GM12878 (cell line): ENCODE measurements around the gene COL13A1. TPM values are rescaled to one million over a fixed set of nuclear protein-coding genes. Genes with fewer than 3 reads are reported as not detected.

Source experiments
- ATAC-seq: fragments of 200-7000 bp; cut with Tn5 transposase; 3 replicates; pipeline ENCODE4 v1.9.1; 2020; ENCODE audit warnings: mild to moderate bottlenecking, moderate library complexity
- BruUV-seq: library from RNA; stranded (reverse); fragments of 400-500 nt; replicated peaks from 2 replicates; lab custom pipeline; 2021; lab: Mats Ljungman, UMichigan
- CTCF ChIA-PET: fragments of 300-600 bp; sonication (Branson Sonifier 250); formaldehyde crosslinking; extraction: SDS; loops from one replicate; lab custom pipeline; 2021; ENCODE audit warnings: inconsistent platforms; lab: Yijun Ruan, JAX
- POLR2A ChIA-PET: fragments of 350-600 bp; formaldehyde crosslinking; extraction: SDS; loops from one replicate; lab custom pipeline; 2021; ENCODE audit warnings: inconsistent platforms; lab: Charles Lee
- RAD21 ChIA-PET: fragments of 300-600 bp; sonication (Branson Sonifier 250); formaldehyde crosslinking; loops from one replicate; lab custom pipeline; 2023; ENCODE audit warnings: antibody characterized with exemption; ENCODE audit not compliant: unreplicated experiment; lab: Charles Lee
- SMC1A ChIA-PET: fragments of 300-600 bp; sonication (Branson Sonifier 250); formaldehyde crosslinking; loops from one replicate; lab custom pipeline; 2023; ENCODE audit not compliant: unreplicated experiment, uncharacterized antibody; lab: Charles Lee
- DNase-seq: peaks from one replicate; pipeline ENCODE4 v3.0.0-alpha.2; 2011; ENCODE audit warnings: low read depth, low spot score
- FAIRE-seq: peaks from 3 replicates; lab custom pipeline; 2011; peaks lifted over from hg19 to GRCh38; lab: Jason Lieb, UNC
- H2AFZ ChIP-seq: 2 replicates; pipeline ENCODE4 v1.6.0; 2011; ENCODE audit warnings: low read depth, low read length, control low read depth; ENCODE audit not compliant: control insufficient read depth
- H3K27ac ChIP-seq: 2 replicates; pipeline ENCODE4 v1.5.1; 2011; ENCODE audit warnings: control low read depth; ENCODE audit not compliant: control insufficient read depth, insufficient read depth
- H3K27me3 ChIP-seq, 2 experiments: replicated peaks in 1 of 2; 2 replicates each; pipeline versions ENCODE4 v1.6.0 to v1.6.1; 2011; ENCODE audit warnings: low read length in 1 of 2; ENCODE audit not compliant: control insufficient read depth in 2 of 2, insufficient read depth in 2 of 2
- H3K36me3 ChIP-seq, 2 experiments: 2 replicates each; pipeline ENCODE4 v1.5.1; 2011; ENCODE audit warnings: low read length in 1 of 2; ENCODE audit not compliant: control insufficient read depth in 2 of 2, insufficient read depth in 2 of 2
- H3K4me1 ChIP-seq: 2 replicates; pipeline ENCODE4 v1.6.1; 2011; ENCODE audit warnings: mild to moderate bottlenecking, low read length, moderate library complexity, mixed read lengths; ENCODE audit not compliant: control insufficient read depth, insufficient read depth
- H3K4me2 ChIP-seq: 2 replicates; pipeline ENCODE4 v1.6.0; 2011; ENCODE audit warnings: control low read depth; ENCODE audit not compliant: control insufficient read depth, insufficient read depth
- H3K4me3 ChIP-seq: fragments of 200-600 bp; sonication (generic); 2 replicates; pipeline ENCODE4 v1.5.1; 2016
- H3K79me2 ChIP-seq: 2 replicates; pipeline ENCODE4 v1.6.0; 2011; ENCODE audit warnings: low read length; ENCODE audit not compliant: control insufficient read depth, insufficient read depth
- H3K9ac ChIP-seq: 2 replicates; pipeline ENCODE4 v1.8.0; 2011; ENCODE audit warnings: low read length, control low read depth, mixed read lengths; ENCODE audit not compliant: control insufficient read depth, insufficient read depth
- H3K9me3 ChIP-seq: replicated peaks from 3 replicates; pipeline ENCODE4 v1.5.1; 2011; ENCODE audit warnings: mild to moderate bottlenecking, low read length; ENCODE audit not compliant: control insufficient read depth, insufficient read depth
- H4K20me1 ChIP-seq: 2 replicates; pipeline ENCODE4 v1.6.0; 2011; ENCODE audit not compliant: control insufficient read depth, insufficient read depth
- BRCA1 ChIP-seq: IDR thresholded peaks from 2 replicates; pipeline ENCODE4 v1.6.1; 2011; ENCODE audit warnings: low read depth, low read length, improper control_type of control experiment
- HDAC6 ChIP-seq: fragments of 200-600 bp; sonication (generic); IDR thresholded peaks from one replicate; pipeline ENCODE4 v1.8.0; 2017; ENCODE audit warnings: antibody characterized with exemption; ENCODE audit not compliant: unreplicated experiment
- KAT2A ChIP-seq: conservative IDR thresholded peaks from 2 replicates; pipeline ENCODE4 v1.6.1; 2011; ENCODE audit warnings: low read depth, low read length; ENCODE audit not compliant: control insufficient read depth
- SPI1 ChIP-seq: IDR thresholded peaks from 2 replicates; pipeline ENCODE4 v1.6.1; 2011; ENCODE audit warnings: low read depth, mild to moderate bottlenecking, low read length, moderate library complexity, borderline replicate concordance; ENCODE audit not compliant: insufficient read depth
- SREBF1 ChIP-seq: IDR thresholded peaks from 2 replicates; pipeline ENCODE4 v1.6.1; 2012; ENCODE audit warnings: mild to moderate bottlenecking, low read length
- WGBS: methylation state at CpG from one replicate; pipeline ENCODE4 v1.1.6; 2016; ENCODE audit warnings: low lambda C conversion rate; ENCODE audit not compliant: insufficient replicate concordance, insufficient coverage; ENCODE audit errors: missing lambda C conversion rate; 5-methylcytosine and 5-hydroxymethylcytosine counted together
- in situ Hi-C: fragments of 300-500 bp; cut with MboI; formaldehyde crosslinking; loops from 9 replicates; pipeline ENCODE4 v1.14.3; 2018; ENCODE audit warnings: mixed read lengths
- intact Hi-C: fragments of 100-400 bp; cut with micrococcal nuclease; formaldehyde crosslinking; loops from one replicate; pipeline ENCODE4 v1.14.2; 2022; ENCODE audit not compliant: unreplicated experiment
- polyA plus RNA-seq, 11 experiments: library from polyadenylated mRNA; depleted of rRNA in 4 of 11; unstranded in 6 of 11; stranded (reverse) in 5 of 11; fragments of >200 nt; fragmentation: Nextera tagmentation in 4 of 11; fragmentation: Illumina TruSeq in 1 of 11; extraction: Ambion mirVana in 4 of 11; extraction: Trizol in 1 of 11; gene quantifications; 1 replicate in 1 of 11; 2 replicates in 10 of 11; pipeline versions ENCODE4 v1.2.1 to v1.2.3, GENCODE V29; 2011 to 2016; ENCODE audit warnings: inconsistent platforms in 2 of 11, missing spikeins in 2 of 11, low read depth in 1 of 11
- total RNA-seq, 4 experiments: library from RNA; depleted of rRNA in 3 of 4; stranded (reverse); fragments of >200 nt in 3 of 4; fragmentation: Illumina TruSeq in 1 of 4; extraction: Trizol in 1 of 4; gene quantifications; 2 replicates each; pipeline versions ENCODE4 v1.2.1 to v1.2.3, GENCODE V29; 2013 to 2021
- TF ChIP-seq, protein P1 (sequence below): IDR thresholded peaks from 2 replicates; pipeline ENCODE4 v1.6.1; 2011; ENCODE audit warnings: borderline replicate concordance, low read depth, mild to moderate bottlenecking, moderate library complexity, low read length; ENCODE audit not compliant: insufficient read depth, poor library complexity, severe bottlenecking
- TF ChIP-seq, protein P2 (sequence below): IDR thresholded peaks from 2 replicates; pipeline ENCODE4 v1.6.1; 2012; ENCODE audit warnings: mild to moderate bottlenecking, low read depth, low read length

Gene COL13A1
- total and polyA plus RNA-seq, 10 of the 15 experiments (the other 5 are each of a cell fraction or from before 2014, with no cell fraction given): 0.03 to 0.15 (median 0.05) TPM; not detected in 7

DNA sequence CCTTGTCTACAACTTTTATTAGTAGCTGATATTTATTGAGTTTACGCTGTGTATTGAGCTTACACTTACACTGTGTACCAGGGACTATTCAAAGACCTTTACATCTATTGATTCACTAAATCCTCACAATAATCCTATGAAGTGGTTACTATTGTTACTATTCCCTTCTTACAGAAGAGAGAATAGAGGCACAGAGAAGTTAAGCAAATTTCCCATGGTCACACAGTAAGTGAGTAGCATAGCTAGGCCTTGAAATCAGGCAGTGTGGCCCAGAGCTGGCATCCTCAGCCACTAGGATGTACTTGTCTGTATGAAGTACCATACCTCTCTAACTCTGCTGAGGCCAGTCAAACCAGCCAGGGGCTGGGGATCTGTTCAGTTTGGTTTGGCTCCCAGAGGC is 7.6 kb downstream of the COL13A1 start (continued):
- TF ChIP-seq HDAC6 (no peak), BRCA1 (no peak), SPI1 (no peak), KAT2A (no peak)
- TF ChIP-seq, protein P1, sequence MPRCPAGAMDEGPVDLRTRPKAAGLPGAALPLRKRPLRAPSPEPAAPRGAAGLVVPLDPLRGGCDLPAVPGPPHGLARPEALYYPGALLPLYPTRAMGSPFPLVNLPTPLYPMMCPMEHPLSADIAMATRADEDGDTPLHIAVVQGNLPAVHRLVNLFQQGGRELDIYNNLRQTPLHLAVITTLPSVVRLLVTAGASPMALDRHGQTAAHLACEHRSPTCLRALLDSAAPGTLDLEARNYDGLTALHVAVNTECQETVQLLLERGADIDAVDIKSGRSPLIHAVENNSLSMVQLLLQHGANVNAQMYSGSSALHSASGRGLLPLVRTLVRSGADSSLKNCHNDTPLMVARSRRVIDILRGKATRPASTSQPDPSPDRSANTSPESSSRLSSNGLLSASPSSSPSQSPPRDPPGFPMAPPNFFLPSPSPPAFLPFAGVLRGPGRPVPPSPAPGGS: no peak
- TF ChIP-seq, protein P2, sequence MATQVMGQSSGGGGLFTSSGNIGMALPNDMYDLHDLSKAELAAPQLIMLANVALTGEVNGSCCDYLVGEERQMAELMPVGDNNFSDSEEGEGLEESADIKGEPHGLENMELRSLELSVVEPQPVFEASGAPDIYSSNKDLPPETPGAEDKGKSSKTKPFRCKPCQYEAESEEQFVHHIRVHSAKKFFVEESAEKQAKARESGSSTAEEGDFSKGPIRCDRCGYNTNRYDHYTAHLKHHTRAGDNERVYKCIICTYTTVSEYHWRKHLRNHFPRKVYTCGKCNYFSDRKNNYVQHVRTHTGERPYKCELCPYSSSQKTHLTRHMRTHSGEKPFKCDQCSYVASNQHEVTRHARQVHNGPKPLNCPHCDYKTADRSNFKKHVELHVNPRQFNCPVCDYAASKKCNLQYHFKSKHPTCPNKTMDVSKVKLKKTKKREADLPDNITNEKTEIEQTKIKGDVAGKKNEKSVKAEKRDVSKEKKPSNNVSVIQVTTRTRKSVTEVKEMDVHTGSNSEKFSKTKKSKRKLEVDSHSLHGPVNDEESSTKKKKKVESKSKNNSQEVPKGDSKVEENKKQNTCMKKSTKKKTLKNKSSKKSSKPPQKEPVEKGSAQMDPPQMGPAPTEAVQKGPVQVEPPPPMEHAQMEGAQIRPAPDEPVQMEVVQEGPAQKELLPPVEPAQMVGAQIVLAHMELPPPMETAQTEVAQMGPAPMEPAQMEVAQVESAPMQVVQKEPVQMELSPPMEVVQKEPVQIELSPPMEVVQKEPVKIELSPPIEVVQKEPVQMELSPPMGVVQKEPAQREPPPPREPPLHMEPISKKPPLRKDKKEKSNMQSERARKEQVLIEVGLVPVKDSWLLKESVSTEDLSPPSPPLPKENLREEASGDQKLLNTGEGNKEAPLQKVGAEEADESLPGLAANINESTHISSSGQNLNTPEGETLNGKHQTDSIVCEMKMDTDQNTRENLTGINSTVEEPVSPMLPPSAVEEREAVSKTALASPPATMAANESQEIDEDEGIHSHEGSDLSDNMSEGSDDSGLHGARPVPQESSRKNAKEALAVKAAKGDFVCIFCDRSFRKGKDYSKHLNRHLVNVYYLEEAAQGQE: no peak
- TF ChIP-seq, all 136 proteins: peak for 0

DNA sequence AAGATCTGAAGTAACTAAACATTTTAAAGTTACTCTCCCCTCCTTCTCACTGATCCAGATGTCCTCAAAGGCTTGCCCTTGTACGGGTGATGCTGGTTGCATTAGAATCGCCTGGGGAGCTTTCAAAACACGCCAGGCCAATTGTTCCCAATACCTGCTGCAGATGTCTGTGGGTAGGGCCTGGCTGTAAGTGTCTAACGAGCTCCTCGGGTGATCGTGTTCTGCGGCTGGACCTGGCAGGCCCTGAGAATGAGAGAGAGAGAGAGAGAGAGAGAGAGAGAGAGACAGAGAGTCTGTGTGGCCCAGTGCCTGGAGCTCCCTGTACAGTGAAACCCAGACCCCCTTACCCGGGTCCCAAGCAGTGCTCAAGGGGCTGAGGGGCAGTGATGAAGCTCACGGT is 8.4 kb downstream of the COL13A1 start:
- no peak overlapping the region for H3K4me3 ChIP-seq
- in situ Hi-C loops (no loop called here), intact Hi-C loops (no loop called here)
- H3K79me2 ChIP-seq: no peaks in the 10 kb centered on the region
- H4K20me1 ChIP-seq: no peaks in the 10 kb centered on the region
- no peak for FAIRE-seq
- WGBS: 16% methylated on average over 9 of the region's 9 CpGs
- no peak overlapping the region for H3K27ac ChIP-seq
- no peak for DNase-seq
- ATAC-seq: no peak
- ChIA-PET POLR2A (no interaction called here), SMC1A (no interaction called here), CTCF (no interaction called here), RAD21 (no interaction called here)
- no peaks in the 10 kb centered on the region for H3K9me3 ChIP-seq
- no peaks in the 10 kb centered on the region for H3K36me3 ChIP-seq
- peaks cover 1 to 2% of the 10 kb centered on the region in 2 experiments; a peak in 1 of 4 replicates for H3K27me3 ChIP-seq
- no peak overlapping the region for H3K4me2 ChIP-seq
- no peak overlapping the region for H3K9ac ChIP-seq
- no peak overlapping the region for H2AFZ ChIP-seq
- TF ChIP-seq SREBF1: no peak
- no peaks in the 10 kb centered on the region for H3K4me1 ChIP-seq
- BruUV-seq: no TSS peak
